ENCODE data around the gene TGFBR1.

- TF ChIP-seq POLR2AphosphoS5 (IDR thresholded peaks at IDR 0.05; ENCODE audit: low read depth, low read length) (no peak), POLR2A (IDR thresholded peaks at IDR 0.05; ENCODE audit: low read depth, low read length) (no peak), SPI1 (IDR thresholded peaks at IDR 0.05; ENCODE audit: low read depth, low read length) (no peak), TAF1 (IDR thresholded peaks at IDR 0.05; ENCODE audit: low read depth, low read length) (no peak)
Measured at GRCh38 chr9:99126312-99126711, 21.4 kb downstream of the TGFBR1 start.
